Fibroblast of skin of abdomen (primary cell): ENCODE results near the gene RUFY1. TPM values are rescaled to one million over a fixed set of nuclear protein-coding genes. Genes with fewer than 3 reads are reported as not detected.
"Not testable (repeated sequence)": the region's sequence is repeated elsewhere in the genome, so short reads cannot be mapped to it uniquely, and the experiment has no call there.

Experiments used
- DNase-seq: peaks from one replicate; pipeline ENCODE4 v3.0.0-alpha.2; 2013
- polyA plus RNA-seq, 2 experiments: library from polyadenylated mRNA; unstranded; fragments of 120-200 nt; gene quantifications; one replicate each; pipeline ENCODE4 v1.2.1, GENCODE V29; 2013; ENCODE audit not compliant: insufficient read length in 2 of 2

RUFY1 gene, protein sequence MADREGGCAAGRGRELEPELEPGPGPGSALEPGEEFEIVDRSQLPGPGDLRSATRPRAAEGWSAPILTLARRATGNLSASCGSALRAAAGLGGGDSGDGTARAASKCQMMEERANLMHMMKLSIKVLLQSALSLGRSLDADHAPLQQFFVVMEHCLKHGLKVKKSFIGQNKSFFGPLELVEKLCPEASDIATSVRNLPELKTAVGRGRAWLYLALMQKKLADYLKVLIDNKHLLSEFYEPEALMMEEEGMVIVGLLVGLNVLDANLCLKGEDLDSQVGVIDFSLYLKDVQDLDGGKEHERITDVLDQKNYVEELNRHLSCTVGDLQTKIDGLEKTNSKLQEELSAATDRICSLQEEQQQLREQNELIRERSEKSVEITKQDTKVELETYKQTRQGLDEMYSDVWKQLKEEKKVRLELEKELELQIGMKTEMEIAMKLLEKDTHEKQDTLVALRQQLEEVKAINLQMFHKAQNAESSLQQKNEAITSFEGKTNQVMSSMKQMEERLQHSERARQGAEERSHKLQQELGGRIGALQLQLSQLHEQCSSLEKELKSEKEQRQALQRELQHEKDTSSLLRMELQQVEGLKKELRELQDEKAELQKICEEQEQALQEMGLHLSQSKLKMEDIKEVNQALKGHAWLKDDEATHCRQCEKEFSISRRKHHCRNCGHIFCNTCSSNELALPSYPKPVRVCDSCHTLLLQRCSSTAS
- polyA plus RNA-seq (2013, experiment 1 of 2; ENCODE audit: insufficient read length) = 48.0 TPM
- 42.1 TPM for polyA plus RNA-seq (2013, experiment 2 of 2; ENCODE audit: insufficient read length)

GRCh38 chr5:179550511-179551342, at the start of gene RUFY1:
RUFY1 (plus strand) TSS chr5:179550554; CDS start chr5:179550570, 16 bp downstream.
- peak; percentile 76 for DNase-seq

DNA sequence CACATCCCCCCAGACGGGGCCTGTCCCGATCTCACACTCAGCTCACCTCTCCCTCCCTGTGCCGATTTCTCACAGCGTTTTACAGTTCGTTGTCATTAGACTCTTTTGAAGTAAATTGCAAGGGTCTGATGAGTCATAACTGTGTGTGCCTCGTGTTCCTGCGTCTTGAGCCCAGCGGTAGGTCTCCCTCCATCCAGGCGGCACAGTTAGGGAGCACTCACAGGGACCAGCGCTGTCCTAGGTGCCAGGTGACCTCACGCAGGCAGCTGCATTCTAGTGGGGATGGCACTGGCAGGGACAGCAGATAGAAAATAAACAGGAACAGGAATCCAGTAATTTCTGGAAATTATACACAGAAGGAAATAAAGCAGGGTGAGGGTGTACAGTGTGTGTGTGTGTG, 48.4 kb upstream of the RUFY1 start:
- DNase-seq = not testable (repeated sequence)

DNA sequence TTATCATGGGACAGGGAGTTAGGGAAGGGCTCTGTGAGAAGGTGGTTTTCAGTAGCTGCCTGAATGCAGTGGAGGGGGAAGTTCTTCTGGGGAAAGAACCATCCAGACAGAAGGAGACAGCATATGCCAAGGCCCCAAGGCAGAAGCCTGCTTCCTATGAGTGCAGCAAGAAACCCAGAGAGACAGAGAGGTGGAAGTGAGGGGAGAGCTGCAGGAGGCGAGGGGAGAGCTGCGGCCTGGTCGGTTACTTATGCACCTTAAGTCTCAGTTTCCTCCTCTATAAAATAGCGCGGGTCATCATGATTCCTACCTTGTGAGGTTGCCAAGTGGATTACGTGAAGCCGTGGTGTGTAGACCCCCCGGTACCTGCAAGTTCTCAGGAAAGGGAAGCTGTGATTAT, 47.9 kb upstream of the RUFY1 start:
- not testable (repeated sequence) for DNase-seq

DNA sequence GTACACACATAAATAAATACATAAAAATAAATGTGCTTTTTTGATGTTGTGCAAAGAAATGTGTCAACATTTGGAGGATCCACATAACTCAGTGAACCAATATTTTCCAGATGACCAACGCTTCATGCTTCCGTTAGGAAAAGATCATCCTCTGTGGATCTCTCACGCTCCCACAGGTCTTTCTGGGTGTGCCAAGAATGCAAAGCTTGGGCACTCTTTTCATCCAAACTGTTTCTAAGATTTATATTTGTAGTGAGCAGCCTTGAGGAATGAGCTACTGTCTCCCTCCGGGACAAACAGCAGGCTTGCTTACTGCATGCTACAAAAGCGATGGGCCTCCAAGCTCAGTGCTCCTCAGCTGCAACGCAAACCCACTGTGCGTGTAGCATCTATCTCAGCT, 46.2 kb upstream of the RUFY1 start:
- no peak for DNase-seq

DNA sequence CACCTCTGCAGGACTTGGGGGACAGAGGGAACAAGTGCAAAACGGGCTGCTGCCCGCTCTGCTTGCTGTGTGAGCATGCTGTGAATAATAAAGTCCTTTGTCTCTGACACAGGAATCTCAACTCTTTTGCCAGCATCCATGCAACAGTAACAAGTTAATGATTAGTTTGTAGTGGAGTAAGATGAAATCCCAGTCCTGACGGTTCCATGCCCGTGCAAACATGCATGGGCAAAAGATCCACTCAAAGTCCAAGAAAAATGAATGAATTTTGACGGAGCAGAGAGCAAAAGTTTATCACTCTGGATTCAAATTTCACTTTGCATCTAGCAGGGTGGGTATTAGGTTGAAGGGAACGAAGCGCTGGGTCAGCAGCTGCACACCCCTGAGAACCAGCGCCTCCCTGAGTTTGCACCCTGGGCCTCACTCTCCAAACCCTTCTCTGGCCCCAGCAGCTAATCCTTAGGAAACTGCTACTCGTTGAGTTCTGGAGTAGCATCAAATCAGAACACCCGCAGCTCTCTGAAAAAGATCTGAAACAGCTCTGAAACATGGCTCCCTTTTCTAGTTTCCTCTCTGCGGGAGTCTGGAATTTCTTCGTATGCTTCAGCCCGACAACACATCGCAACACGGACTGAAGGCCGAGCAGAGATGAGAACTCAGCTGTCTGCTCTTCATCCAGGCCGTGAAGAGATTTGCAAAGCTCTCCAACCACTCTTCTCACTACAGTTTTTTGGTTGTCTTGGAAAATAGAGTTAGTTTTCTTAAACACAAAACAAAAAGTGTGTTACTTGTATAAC, 45.6 kb upstream of the RUFY1 start:
- no peak for DNase-seq

DNA sequence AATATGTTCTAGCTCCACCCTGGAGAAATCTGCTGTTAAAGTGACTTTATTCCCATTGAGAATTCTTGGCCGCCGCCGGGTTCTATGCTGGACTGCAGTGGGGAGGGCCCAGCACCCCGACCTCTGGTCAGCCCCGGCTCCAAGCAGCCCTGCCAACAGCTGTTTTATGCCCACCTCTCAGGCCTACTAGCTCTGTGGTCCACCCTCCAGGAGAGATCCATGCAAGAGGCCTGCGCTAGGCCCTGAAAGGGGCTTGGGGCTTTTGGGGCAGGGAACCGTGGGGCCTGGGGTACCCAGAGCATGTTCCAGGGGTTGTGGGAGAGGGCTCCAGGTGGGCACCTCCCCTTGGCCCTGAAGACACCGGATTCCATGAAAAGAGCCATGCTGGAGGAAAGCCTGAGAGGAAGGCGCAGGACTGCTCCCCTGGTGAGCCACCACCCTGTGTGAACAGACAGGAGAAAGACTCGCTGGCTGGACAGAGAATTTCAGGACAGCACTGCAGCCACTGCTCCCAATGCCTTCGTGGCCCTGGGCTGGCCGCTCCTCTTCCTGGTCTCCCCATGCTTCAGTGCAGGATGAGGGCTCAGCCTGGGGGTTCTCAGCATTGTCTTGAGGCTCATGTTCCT, 44.6 kb upstream of the RUFY1 start:
- DNase-seq = no peak

DNA sequence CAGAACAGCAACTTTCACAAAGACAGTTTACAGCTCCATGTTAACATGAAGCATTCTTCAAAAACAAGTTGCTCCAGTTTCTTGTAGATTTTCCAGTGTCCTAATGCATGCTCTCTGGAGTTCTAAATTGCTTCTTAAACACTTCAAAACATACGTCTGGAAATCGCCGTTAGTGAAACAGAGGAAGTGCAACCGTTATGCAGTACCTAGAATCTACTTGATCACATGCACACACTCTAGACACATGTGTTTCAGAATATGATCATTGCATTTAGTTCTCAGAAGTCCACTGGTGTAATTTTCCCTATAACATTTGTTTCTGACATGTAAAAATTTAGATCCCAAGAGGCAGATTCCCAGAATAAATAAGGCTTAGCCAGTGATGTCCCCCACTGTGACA, 41.1 kb upstream of the RUFY1 start:
- no peak for DNase-seq

GRCh38 chr5:179509845-179510244, 40.5 kb upstream of the RUFY1 start:
- DNase-seq = no peak

DNA sequence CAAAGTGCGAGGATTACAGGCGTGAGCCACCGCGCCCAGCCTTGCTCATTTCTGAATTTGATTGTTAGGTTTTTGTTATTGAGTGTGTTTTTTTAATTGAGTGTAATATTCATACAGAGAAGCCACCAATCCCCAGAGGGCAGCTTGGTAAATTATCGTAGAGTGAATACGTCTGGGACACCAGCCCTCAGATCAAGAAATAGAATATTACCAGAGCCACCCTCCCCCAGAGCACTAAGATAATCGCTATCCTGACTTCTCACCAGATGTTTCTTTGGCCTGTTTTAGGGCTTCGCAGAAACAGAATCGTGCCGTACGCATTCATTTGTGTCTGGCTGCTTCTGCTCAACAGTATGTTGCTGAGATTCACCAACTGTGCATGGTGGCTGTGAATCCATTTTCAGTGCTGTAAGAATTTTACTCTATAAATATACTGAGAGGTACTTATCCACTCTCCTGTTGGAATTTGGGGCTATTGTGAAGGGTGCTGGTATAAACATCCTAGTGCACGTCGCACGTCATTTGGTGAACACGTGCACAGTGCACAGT, 37.8 kb upstream of the RUFY1 start:
- DNase-seq = no peak

DNA sequence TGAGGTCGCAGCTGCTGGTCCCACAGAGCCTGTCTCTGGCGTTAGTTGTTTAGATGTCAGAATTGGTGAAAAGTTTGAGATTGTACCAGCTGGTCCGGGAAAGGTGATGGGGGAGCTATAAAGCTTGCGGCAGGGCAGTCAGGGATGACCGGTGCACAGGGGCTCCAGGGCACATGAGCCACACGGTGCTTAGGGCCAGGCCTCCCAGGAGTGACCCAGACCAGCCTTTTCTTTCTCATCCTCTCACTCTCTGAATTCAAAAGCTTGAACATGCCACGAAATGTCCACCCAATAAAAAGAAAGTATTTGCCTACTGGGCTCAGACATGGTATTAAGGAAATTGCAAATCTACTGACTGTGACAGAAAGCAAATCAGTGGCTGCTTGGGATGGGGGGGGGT, 34.9 kb upstream of the RUFY1 start:
- DNase-seq = not testable (repeated sequence)

DNA sequence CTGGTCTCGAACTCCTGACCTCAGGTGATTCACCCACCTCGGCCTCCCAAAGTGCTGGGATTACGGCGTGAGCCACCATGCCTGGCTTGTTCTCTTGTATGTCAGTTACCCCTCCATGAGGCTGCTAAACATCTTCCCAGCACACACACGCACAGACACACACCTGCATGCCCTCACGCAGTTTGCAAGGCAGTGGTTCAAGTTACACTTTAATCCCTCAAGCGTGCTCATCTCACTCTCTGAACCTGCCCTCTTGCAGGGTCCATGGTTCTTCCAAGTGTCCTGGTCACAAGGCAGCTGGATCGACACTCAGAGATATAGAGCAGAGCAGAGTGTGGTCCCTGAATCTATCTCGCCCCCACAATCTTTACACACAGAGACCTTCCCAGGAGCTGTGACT, 34.1 kb upstream of the RUFY1 start:
- no peak for DNase-seq

GRCh38 chr5:179517746-179518145, 32.6 kb upstream of the RUFY1 start:
- not testable (repeated sequence) for DNase-seq

DNA sequence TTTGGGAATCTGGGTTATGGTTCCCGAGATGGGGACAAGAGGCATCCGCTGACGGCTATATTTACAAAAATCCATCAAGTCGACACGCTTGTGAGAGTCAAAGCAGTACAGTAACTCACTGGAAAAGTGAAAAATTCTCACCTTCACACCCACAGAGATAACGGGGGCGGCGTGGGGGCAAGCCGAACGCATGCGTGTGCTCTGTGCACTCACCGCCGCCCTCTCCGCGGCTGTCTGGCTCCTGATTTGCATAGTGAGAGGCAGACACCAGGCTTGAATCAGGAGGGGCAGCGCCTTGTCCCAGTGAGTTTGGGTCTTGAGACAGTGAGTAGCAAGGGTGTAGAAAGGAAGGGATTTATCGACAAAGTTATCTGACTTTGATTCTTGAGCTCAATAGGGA, 32.0 kb upstream of the RUFY1 start:
- DNase-seq = not testable (repeated sequence)

- not testable (repeated sequence) for DNase-seq
Observed at GRCh38 chr5:179519416-179520070, 30.8 kb upstream of the RUFY1 start.

GRCh38 chr5:179522107-179522506, 28.2 kb upstream of the RUFY1 start:
- DNase-seq = not testable (repeated sequence)

DNA sequence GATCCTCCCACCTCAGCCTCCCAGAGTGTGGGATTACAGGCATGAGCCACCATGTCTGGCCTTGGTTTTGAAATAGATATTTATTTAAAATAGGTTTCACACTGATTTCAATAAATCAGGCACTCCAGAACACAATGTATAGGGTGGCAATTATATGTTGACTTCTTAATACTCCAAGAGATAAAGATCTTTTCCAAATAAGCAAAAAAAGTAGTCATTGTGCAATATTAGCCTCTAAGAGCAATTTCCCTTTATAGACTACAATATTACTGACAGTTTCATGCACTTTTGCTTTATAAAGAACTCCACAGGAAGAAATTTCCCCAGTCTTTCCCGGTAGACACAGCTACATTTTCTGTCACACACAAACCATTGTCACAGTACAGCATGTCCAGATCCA, 23.4 kb upstream of the RUFY1 start:
- no peak for DNase-seq

DNA sequence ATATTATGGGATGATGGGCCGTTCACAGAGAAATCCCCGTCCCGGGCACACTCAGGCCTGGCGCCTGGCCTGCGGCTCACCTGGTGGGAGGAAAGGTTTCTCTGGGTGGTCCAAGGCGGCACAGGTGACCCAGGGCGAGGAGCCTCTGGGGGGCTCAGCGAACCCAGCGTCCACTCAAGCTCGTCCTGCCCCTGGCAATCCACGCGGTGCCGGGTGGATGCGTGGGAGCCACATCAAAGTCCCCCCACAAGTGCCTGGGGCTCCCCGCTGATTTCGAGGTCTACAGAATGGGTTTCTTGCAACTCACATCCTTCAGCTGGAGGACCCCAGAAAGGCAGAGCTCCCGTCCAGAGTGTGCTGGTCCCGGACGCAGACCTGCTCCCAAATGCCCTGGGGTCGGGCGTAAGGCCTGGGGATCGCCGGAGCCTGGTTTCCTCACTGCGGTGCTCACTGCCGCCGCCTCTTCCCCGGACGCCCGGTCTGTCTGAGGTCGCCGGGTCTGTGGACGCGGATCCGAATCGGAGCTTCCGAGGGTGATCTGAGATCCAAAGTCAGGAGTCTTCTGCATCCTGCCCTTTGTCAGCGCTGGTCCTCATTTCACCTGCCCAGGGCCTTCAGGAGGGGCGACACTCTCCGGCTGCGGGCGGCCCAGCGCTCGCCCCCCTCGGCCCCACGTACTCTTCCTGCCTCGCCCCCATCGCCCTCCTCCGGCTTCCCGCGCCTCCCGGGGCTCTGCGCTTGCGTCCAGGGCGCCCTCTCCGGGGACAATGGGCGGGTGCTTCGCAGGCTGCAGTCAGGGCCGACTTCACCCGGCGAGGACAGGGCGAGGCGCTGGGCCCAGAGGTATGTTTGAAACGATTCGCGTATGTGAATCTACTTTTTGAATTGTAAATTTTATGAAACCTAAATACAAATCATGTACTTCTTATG, 20.0 kb upstream of the RUFY1 start:
- DNase-seq = peak; percentile 47

DNA sequence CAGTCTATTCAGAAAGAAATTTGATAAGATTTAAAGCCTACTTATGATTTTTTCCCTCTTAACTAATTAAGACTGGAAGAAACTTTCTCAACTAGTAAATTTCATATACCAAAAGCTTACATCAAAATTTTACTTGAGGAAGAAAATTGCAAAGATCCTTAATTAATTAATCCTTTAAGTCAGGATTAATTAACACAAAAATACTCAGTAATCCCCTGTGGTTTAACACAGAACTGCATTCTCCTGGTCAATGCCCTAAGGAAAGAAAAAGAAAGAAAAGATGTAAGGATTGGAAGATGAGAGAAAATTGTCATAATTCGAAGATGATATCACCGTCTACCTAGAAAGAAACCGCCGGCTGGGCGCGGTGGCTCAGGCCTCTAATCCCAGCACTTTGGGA, 17.3 kb upstream of the RUFY1 start:
- no peak for DNase-seq

GRCh38 chr5:179533907-179534306, 16.4 kb upstream of the RUFY1 start:
- no peak for DNase-seq

DNA sequence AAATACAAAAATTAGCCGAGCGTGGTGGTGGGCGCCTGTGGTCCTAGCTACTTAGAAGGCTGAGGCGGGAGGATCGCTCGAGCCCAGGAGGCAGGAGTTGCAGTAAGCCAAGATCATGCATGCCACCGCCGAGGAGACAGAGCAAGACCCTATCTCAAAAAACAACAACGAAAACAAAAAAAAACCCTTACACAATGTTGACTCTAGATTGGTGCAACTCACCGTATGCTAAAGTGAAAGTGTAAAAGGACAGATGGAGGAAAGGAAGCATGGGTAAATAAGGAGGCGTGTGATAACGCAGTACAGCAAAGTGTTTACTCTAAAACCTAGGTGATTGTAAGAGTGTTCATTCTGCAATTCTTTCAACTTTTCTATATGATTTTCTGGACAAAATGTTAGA, 15.9 kb upstream of the RUFY1 start:
- DNase-seq = no peak
